T follicular helper cell (primary cell): ENCODE results near the gene MRPL36.
"Not testable (repeated sequence)": the region's sequence is repeated elsewhere in the genome, so short reads cannot be mapped to it uniquely, and the experiment has no call there.

ENCODE experiments used
- DNase-seq: peaks from one replicate; pipeline ENCODE4 v3.0.0-alpha.2; 2020; ENCODE audit warnings: low read depth

The MRPL36 gene

GRCh38 chr5:1796371-1797102 lies 3.1 kb downstream of the MRPL36 start:
- no peak for DNase-seq

DNA sequence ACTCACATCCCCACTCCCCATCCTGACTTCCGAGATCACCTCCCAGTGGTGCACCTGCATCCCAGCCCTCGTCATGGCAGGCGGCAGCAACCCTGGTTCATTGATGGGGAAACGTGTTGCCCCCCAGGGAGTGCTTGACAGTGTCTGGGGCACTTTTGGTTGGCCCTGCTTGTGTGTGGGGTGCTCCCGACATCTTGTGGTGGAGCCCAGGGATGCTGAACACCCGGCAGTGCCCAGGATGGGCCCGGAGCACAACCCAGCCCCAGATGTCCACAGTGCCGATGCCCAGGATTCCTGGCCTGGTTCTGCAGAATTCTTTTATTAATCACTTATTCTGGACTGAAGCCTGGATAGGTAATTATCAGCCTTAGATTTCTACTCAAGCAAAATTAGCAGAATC lies 3.7 kb downstream of the MRPL36 start:
- DNase-seq, result no peak

DNA sequence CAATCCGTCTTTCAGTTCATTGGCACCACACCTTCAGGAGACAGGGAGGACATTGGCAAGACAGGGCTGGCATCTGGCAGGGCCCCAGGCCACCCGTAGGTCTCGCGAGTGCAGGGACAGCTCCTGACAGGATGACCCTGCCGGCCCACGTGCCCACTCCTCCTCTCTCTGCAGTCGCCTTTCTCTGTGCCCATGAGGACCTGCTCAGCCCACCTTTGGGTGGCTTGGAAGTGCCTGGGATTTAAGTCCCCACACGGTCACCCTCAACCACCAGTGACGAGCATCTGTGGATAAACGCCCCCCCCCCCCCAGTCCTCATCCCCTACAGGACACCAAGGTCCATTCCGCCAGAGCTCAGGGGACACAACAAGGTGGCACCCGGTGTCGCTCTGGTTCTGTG lies 4.1 kb downstream of the MRPL36 start:
- DNase-seq, result no peak

DNA sequence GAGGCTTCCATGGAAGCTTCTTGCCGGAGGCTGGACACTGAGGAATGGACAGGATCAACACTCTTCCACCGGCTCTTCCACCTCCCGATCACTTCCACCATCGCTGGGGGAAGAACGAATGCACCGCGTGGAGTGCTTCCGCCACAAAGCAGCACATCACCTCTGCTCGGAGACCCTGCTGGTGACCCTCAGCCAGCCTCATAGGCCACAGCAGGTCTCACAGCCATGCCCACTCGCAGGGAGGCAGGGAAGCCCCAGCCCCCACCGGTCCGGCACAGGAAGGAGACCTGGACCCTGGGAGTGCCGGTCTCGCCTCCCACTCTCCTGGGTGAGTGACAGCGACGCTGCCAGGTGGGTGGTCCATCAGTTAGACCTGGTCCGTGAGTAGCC lies 4.7 kb downstream of the MRPL36 start:
- no peak for DNase-seq

DNA sequence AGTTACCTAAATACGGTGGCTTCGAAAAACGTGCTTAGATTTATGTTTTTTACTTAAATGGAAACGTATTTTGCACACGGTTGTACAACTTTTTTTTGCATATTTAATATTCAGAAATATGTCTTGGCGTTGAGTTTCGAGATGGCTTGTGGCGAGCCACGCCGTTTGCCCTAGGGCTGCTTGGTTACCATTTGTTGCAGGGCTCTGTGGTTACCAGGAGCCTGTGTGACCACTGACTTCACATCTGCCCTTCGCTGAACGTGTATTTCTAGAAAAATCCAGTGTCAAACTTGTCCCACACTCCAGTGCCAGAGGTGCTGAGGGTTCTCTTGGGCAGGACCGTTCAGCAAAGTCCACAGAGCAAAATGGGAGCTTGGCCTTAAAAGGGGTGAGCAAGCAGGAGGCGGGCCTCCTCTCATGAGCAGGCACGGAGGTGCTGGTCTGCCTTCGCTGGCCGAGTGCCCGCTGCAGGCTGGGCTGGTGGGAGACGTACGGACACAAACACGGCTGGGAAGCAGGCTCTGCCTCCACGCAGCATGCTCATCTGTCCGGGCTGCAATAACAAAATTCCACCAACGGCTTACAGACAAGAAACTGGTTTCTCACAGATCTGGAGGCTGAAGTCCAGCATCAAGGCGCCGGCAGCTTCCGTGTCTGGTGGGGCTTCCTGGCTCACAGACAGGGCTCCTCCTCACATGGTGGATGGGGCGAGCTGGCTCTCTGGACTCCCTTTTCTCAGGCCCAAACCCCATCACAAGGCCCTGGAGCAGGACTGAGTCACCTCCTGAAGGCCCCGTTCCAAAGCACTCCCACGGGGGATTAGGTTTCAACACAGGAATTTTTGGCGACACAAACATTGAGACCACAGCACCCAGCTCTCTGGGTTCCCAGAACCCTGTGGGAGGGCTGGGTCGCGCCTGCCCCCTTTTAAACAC lies 5.4 kb downstream of the MRPL36 start:
- no peak for DNase-seq

- no peak for DNase-seq
Measured at GRCh38 chr5:1793301-1793740, 6.3 kb downstream of the MRPL36 start.

GRCh38 chr5:1792842-1793266 lies 6.8 kb downstream of the MRPL36 start:
- peak; percentile 61 for DNase-seq

- no peak for DNase-seq
Measured at GRCh38 chr5:1791176-1791575, 8.5 kb downstream of the MRPL36 start.

DNA sequence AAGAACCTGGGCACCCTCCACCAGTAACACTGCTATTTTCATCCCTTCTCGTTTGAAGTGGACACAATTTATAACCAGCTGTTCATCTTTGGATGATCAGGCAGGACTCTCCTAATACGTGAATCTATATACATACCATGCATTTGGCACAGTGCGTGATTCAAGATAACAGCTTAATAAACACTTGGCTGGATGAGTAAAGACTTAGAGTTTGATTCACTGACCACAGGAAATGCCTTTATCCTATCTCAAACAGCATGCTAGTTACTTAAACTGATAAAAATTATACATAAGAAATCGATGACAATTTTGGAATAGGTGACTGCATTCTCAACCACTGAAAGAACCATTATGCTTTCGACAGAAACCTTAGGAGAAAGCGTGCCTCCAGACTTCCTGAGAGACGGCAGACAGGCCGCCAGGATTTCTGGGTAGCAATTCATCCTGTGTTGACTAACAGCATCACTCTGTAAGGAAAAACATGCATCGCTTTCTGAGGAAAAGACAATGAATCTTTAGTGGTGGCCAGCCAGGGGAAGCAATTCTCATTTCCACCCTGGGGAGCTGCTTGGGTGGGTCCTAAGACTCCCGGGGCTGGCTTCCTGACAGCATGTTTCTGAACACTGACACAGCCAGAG lies 9.7 kb downstream of the MRPL36 start:
- DNase-seq, result no peak

- DNase-seq, result not testable (repeated sequence)
Measured at GRCh38 chr5:1789438-1789833, 10.2 kb downstream of the MRPL36 start.

- DNase-seq, result no peak
Measured at GRCh38 chr5:1788828-1789227, 10.8 kb downstream of the MRPL36 start.

GRCh38 chr5:1788200-1788599 lies 11.4 kb downstream of the MRPL36 start:
- no peak for DNase-seq

GRCh38 chr5:1787472-1788047 lies 12.1 kb downstream of the MRPL36 start:
- no peak for DNase-seq

DNA sequence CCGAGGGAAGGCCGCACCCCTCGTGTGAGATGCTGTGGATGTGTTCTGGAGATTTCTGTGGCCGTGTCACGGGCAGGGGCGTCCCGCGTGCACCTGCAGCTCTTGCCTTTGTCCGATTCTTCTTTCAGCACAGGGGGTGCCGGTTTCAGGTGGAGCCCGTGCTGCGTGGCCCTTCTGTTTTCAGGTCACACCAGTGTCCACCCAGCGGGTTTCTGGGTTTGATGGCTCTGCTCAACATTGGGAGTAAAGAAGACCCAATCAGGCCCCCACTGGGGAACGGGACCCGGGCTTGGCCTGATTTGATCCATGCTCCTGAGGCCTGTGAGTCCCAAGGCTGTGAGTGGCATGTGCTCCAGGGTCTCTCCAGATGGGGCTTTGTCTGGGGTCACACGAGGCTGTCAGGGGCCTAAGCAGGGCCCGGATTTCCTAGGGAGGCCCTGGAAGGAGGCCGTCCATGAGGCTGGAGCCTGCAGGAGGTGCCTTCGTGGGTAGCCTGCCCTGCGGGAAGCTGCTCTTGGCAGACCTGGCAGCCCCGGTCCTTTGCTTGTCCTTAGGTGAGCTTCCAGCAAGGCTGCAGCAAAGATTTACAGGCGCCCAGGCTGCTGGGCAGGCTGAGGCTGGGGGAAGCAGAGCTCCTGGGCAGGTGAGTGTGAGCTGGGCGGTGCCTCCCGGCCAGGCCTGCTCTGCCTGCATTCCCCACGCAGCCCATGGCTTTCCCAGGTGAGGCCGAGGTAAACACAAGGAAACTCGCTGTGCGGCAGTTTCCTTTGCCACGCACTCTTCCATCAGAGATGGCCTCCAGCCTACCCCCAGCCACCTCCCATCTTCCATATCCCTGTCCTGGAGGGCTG lies 12.8 kb downstream of the MRPL36 start:
- DNase-seq, result no peak

GRCh38 chr5:1785984-1786383 lies 13.7 kb downstream of the MRPL36 start:
- DNase-seq, result no peak

DNA sequence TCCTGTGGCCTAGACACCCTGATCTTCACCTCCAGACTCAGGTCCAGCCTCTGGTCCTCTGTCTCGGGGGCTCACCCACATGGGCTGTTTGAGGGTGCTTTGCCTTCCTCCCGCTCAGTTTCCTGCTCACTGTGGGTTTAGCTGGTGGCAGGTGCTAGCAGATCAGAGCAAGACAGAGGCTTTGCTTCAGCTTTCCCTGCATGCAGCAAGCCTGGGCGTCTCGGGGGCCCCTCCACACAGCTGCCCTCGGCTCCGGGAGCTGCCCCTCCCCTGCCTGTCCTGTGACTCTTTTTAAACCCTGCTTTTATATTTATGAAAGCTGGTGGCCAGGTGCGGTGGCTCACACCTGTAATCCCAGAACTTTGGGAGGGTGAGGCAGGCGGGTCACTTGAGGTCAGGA lies 14.6 kb downstream of the MRPL36 start:
- DNase-seq, result no peak

- DNase-seq, result no peak
Measured at GRCh38 chr5:1784197-1785050, 15.2 kb downstream of the MRPL36 start.

GRCh38 chr5:1783216-1783554 lies 16.5 kb downstream of the MRPL36 start:
- DNase-seq, result no peak

DNA sequence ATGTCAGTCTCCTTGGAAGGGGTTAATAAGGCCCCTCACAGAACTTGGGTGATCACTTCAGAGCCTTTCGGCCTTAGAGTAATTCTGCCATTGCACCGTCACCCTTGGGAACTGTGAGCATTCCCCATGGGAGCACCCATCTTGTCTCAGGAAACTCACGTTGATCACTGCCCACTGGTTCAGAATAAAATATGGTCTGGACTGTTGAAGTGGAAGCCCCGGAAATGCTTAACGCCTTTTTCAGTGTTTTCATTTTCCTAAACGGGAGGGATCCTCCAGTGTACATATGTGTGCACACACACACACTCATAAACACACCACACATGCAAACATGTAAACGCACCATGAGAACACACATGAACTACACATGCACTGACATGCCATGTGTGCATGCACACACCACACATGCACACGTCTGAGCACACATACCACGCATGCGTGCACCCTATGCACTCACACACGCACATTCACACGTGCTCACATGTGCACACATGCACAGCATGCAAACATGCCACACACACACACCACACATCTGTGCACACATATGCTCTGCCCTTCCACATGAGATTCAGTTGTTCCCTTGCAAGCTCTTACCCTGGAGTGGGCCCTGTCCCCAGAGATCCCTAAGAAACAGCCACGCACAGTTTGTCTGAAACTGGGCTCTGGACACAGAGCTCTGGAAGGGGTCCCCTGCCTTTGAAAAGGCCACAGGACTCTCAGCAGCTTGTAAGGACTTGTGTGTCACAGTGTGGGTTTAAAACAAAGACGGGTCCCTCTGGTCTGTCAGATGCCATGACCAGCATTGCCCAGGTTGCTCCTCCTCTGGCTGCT lies 17.0 kb downstream of the MRPL36 start:
- DNase-seq, result no peak
